NCI-H510A treated with DMSO at 0.1 percent for 48 hours (cell line): Measurements from ENCODE around the gene OLFM1.
"Not testable (repeated sequence)": the region's sequence is repeated elsewhere in the genome, so short reads cannot be mapped to it uniquely, and the experiment has no call there.

Experiments
- DNase-seq: peaks from one replicate; lab custom pipeline; 2025; lab: John Stamatoyannopoulos, UW

Gene OLFM1

GRCh38 chr9:135155396-135155795 lies 67.9 kb downstream of the OLFM1 start:
- DNase-seq: no peak

- DNase-seq: no peak
Measured at GRCh38 chr9:135156525-135157510, 69.3 kb downstream of the OLFM1 start.

GRCh38 chr9:135157856-135158563 lies 70.5 kb downstream of the OLFM1 start:
- DNase-seq: no peak

GRCh38 chr9:135158564-135158937 lies 71.1 kb downstream of the OLFM1 start:
- no peak for DNase-seq

- DNase-seq: no peak
Measured at GRCh38 chr9:135159801-135160200, 72.3 kb downstream of the OLFM1 start.

- DNase-seq: no peak
Measured at GRCh38 chr9:135160862-135161261, 73.4 kb downstream of the OLFM1 start.

- DNase-seq: not testable (repeated sequence)
Measured at GRCh38 chr9:135162599-135162998, 75.1 kb downstream of the OLFM1 start.

GRCh38 chr9:135163023-135163780 lies 75.7 kb downstream of the OLFM1 start:
- no peak for DNase-seq

GRCh38 chr9:135164036-135164435 lies 76.6 kb downstream of the OLFM1 start:
- no peak for DNase-seq

GRCh38 chr9:135165003-135165711 lies 77.7 kb downstream of the OLFM1 start:
- DNase-seq: no peak

- DNase-seq: no peak
Measured at GRCh38 chr9:135165756-135166519, 78.5 kb downstream of the OLFM1 start.

GRCh38 chr9:135166565-135166964 lies 79.1 kb downstream of the OLFM1 start:
- DNase-seq: no peak

- DNase-seq: no peak
Measured at GRCh38 chr9:135167356-135167755, 79.9 kb downstream of the OLFM1 start.

GRCh38 chr9:135167849-135168655 lies 80.6 kb downstream of the OLFM1 start:
- DNase-seq: no peak

- DNase-seq: no peak
Measured at GRCh38 chr9:135169709-135170226, 82.3 kb downstream of the OLFM1 start.

GRCh38 chr9:135170535-135170934 lies 83.1 kb downstream of the OLFM1 start:
- DNase-seq: no peak
